ENCODE measurements around the gene TBC1D3.
"Not testable (repeated sequence)": the region's sequence is repeated elsewhere in the genome, so short reads cannot be mapped to it uniquely, and the experiment has no call there.

DNA sequence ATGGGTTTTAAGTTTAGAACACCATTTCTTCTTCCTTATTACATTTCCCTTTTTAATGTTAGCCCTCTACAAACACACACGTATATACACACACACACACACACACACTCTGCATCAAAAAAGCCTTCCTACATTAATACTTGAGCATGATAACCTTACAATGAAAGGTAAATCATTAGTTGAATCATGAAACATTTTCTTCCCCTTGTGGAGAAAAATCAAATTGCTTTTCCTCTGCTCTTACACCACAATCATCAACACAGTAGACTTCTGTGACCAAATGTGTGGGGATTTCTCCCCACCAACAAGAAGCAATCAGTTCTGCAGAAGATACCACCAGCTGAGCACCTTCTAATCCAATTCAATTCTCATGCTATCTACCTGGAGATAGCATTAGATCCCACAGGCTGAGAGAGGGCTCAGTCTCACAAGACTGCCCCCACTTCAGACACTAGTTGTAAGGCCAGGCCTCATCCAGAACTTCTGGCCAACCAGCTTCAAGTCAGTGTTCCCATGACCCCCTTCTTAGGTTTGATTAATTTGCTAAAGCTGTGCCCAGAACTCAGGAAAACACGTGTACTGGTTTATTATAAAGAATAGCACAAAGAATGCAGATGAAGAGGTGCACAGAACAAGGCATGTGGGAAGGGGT is 33.6 kb upstream of the TBC1D3 start:
- not testable (repeated sequence) for TF ChIP-seq TCF7L2 (IDR thresholded peaks at IDR 0.05; ENCODE audit: borderline replicate concordance, low read depth, low read length); YY1 (tag by site-specific recombination; IDR thresholded peaks at IDR 0.05)
- TF ChIP-seq, protein P1, sequence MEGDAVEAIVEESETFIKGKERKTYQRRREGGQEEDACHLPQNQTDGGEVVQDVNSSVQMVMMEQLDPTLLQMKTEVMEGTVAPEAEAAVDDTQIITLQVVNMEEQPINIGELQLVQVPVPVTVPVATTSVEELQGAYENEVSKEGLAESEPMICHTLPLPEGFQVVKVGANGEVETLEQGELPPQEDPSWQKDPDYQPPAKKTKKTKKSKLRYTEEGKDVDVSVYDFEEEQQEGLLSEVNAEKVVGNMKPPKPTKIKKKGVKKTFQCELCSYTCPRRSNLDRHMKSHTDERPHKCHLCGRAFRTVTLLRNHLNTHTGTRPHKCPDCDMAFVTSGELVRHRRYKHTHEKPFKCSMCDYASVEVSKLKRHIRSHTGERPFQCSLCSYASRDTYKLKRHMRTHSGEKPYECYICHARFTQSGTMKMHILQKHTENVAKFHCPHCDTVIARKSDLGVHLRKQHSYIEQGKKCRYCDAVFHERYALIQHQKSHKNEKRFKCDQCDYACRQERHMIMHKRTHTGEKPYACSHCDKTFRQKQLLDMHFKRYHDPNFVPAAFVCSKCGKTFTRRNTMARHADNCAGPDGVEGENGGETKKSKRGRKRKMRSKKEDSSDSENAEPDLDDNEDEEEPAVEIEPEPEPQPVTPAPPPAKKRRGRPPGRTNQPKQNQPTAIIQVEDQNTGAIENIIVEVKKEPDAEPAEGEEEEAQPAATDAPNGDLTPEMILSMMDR (tag by site-specific recombination; IDR thresholded peaks at IDR 0.05): not testable (repeated sequence)

Measured in HEK293 (cell line).